Ecto neural progenitor cell (in vitro differentiated cells): ENCODE results near the gene AP1AR.

ENCODE experiments used
- DNase-seq: peaks from one replicate; pipeline ENCODE4 v3.0.0-alpha.2; 2018; ENCODE audit warnings: low spot score

The AP1AR gene

DNA sequence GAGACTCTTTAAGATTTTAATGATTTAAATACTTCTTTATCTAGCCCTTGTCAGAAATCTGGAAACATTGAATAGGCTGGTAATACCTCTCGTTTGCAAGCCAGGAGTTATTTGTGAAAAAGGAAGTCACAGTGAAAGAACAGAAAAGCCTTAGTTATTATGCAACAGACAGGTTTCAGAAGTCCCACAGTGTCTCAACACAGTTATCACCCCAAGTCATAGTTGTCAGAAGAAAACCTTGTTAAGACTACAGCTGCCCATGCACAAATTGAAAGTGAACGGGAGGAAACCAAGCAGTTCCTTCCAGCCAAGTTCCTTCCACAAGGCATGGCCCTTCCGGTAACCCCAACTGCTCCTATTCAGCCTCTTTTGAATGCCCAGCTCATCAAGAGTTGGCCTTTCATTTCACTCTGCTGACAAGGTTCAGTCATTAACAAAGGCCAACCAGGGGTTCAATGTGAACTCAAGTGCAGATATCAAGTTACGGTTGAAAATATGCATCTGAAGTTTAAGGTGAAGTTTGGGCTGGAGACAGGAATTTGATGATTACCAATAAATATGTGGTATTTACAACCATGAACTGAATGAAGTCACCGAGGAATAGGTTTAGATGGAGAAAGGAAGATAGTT, 81.1 kb downstream of the AP1AR start:
- DNase-seq: no peak

DNA sequence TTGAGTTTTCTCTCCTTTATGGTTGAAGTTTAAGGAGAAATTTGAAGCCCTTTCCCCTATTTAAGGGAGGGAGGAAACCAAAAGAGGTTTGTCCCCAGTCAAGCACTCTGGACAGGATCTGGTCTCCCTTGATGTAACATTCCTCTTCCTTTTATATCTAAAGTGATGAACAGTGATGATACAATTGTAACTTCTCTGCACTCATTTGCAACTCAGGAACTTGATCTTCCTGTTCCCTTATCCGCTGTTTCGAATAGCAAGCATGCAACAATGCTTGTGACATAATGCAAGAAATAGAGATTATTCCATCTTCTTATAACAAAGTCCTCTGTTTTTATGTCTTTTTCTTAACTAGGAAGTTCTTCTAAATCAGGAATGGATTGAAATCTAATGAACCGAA, 83.9 kb downstream of the AP1AR start:
- no peak for DNase-seq

DNA sequence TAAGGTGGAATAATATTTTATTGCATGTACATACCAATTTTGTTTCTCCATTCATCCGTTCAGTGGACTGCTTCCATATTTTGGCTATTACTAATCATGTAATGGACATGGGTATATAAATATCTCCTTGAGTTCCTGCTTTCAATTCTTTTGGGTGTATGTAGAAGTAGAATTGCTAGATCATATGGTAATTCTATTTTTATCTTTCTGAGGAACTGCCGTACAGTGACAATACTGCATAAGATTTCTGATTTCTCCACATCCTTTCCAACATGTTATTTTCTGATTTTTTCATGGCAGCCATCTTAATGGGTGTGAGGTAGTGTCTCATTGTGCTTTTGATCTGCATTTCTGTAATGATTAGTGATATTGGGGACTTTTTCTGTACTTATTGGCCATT, 84.8 kb downstream of the AP1AR start:
- no peak for DNase-seq

DNA sequence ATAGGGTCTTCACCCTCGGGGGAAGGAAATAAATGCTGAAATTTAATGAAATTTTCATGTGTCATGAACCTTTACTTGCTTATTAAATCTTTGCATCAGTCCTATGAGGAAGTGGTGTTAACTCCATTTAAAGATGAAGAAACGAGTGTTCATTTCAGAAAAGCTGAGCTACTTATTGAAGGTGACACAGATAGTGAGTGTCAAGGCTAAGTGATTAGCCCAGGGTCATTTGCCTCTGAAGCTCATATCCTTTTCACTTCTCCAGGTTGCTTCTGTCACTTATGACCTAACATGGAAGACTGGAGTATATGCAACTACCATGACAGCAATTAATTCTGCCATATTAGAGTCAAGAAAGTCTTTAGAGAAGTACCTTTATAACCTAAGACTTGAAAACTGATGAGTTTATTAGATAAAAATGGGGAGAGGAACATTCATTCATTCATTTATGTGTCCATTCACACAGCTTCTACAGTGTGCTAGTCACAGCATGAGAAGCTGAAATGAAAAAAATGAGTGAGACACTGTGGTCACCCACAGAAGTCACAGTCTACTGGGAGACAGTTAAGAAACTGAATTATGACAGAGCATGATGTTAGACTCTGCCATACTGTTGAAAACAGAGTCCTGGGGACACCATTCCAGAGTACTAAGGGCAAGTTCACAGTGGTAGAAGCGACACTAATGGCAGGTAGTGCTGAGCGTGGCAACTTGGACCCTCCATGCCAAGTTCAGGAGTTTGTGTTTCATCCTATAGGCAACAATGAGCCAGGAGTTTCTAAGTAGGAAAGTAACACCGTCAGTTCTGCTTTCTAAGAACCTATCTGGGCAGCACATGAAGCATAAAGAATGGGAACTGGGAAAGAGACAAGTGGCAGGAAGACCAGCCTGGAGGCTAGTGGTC, 86.9 kb downstream of the AP1AR start:
- DNase-seq: no peak
